Measurements from ENCODE around the gene TTC39C. TPM values are rescaled to one million over a fixed set of nuclear protein-coding genes. Genes with fewer than 3 reads are reported as not detected.
A peak's percentile ranks its signal among the peaks of the same experiment; 100 is the strongest.

Gene TTC39C
- total and polyA plus RNA-seq, 2 of the 8 experiments (the other 6 are each of a cell fraction or from before 2014, with no cell fraction given), result 8.1 to 79.1 TPM

DNA sequence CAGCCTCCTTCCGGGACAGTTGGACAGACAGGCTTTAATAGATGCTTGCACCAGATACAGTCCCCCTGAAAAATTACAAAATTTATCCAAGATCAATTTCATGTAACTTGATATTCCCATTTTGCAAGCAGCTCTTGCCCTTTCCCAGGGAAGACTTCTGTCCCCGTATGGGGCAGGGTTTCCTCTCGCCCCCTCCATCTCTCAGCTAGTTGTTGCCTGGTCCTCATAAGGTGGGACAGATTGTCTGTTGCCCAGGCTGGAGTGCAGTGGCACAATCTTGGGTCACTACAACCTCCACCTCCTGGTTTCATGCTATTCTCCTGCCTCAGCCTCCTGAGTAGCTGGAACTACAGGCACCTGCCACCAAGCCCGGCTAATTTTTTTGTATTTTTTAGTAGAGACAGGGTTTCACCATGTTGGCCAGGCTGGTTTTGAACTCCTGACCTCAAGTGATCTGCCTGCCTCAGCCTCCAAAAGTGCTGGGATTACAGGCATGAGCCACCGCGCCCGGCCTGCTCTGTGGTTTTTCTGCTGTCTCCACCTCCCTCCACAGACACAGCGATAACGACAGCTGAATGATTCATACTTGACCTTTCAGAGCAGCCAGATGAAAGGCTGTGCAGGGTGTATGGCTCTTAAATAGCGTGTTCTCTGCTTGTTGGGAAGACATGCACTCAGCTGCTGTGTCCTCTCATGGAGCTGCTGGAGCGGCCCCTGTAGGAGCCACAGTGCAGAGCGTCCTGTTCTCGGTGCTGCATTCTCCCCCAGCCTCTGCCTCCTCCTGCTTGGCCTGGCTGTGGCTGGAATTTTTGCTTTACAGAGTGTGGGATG is 61.4 kb downstream of the TTC39C start:
- CTCF ChIA-PET (ENCODE audit: partially characterized antibody), result interaction anchor here (0.5 to 1.7 kb wide), 6 partner anchors 35 to 1257 kb away, joined by 3 to 6 read pairs (median 4); no protein-coding TSS in a partner anchor
- Histone ChIP-seq H3K27ac (ENCODE audit: low read depth, low read length) (no peak overlapping the region), H2BK15ac (ENCODE audit: low read length) (no peak overlapping the region), H3K23me2 (ENCODE audit: low read depth, low read length) (no peaks in the 10 kb centered on the region), H3K36me3 (ENCODE audit: control insufficient read depth in 2 of 4, insufficient read depth in 4 of 4, low read length in 3 of 4) (peaks cover 0 to 12% (median under 1%) of the 10 kb centered on the region in 4 experiments; a peak in 3 of 8 replicates), H3K18ac (ENCODE audit: extremely low read depth, low read length) (no peak overlapping the region), H2BK20ac (ENCODE audit: low read length) (no peak overlapping the region), H3K56ac (replicated peaks; ENCODE audit: insufficient read length, low read depth, low read length) (no peak overlapping the region), H2BK5ac (ENCODE audit: low read depth, low read length) (no peak overlapping the region), H2AK5ac (ENCODE audit: low read depth, low read length) (no peak overlapping the region), H3K4me1 (replicated peaks in 1 of 4; ENCODE audit: control insufficient read depth in 3 of 4, insufficient read depth in 4 of 4, low read length in 3 of 4) (peaks cover 0 to 5% (median under 1%) of the 10 kb centered on the region in 4 experiments; a peak in 3 of 7 replicates), H3K4ac (replicated peaks; ENCODE audit: insufficient read length, low read depth, low read length) (no peak overlapping the region), H3K23ac (ENCODE audit: insufficient read length) (no peak overlapping the region), H3K79me1 (ENCODE audit: low read depth, low read length) (no peaks in the 10 kb centered on the region; the same call in 1 of the 2 replicates), H4K8ac (ENCODE audit: extremely low read depth, insufficient read depth, low read length) (no peak overlapping the region; the same call in 1 of the 2 replicates), H2BK12ac (ENCODE audit: low read depth, low read length) (no peak overlapping the region), H2BK120ac (replicated peaks; ENCODE audit: low read depth, low read length) (no peak overlapping the region), H2AFZ (ENCODE audit: low read length) (no peak overlapping the region), H4K20me1 (replicated peaks in 1 of 2; ENCODE audit: control insufficient read depth in 1 of 2, insufficient read depth in 2 of 2, low read length in 2 of 2) (no peaks in the 10 kb centered on the region), H3K79me2 (ENCODE audit: control insufficient read depth in 1 of 2, insufficient read depth in 2 of 2, low read length in 2 of 2) (no peaks in the 10 kb centered on the region), H3K14ac (ENCODE audit: insufficient read length) (no peak overlapping the region), H3K9ac (replicated peaks in 1 of 4; ENCODE audit: extremely low read depth in 1 of 4, low read depth in 3 of 4, low read length in 3 of 4) (no peak overlapping the region), H3K9me3 (ENCODE audit: insufficient read depth in 2 of 2, low read depth in 1 of 2, low read length in 1 of 2) (no peaks in the 10 kb centered on the region), H3K4me3 (ENCODE audit: extremely low read depth in 1 of 4, insufficient read depth in 2 of 4, low read depth in 3 of 4, low read length in 4 of 4) (no peak overlapping the region), H3K4me2 (ENCODE audit: insufficient read depth in 1 of 2, low read depth in 2 of 2, low read length in 2 of 2) (no peak overlapping the region), H3K27me3 (replicated peaks in 1 of 4; ENCODE audit: control insufficient read depth in 3 of 4, extremely low read depth in 1 of 4, insufficient read depth in 3 of 4, low read length in 3 of 4) (no peaks in the 10 kb centered on the region), H4K91ac (replicated peaks; ENCODE audit: insufficient read length, low read length) (no peak overlapping the region), H4K5ac (ENCODE audit: insufficient read length, low read depth, low read length) (no peak overlapping the region)
- TF ChIP-seq, protein P1, sequence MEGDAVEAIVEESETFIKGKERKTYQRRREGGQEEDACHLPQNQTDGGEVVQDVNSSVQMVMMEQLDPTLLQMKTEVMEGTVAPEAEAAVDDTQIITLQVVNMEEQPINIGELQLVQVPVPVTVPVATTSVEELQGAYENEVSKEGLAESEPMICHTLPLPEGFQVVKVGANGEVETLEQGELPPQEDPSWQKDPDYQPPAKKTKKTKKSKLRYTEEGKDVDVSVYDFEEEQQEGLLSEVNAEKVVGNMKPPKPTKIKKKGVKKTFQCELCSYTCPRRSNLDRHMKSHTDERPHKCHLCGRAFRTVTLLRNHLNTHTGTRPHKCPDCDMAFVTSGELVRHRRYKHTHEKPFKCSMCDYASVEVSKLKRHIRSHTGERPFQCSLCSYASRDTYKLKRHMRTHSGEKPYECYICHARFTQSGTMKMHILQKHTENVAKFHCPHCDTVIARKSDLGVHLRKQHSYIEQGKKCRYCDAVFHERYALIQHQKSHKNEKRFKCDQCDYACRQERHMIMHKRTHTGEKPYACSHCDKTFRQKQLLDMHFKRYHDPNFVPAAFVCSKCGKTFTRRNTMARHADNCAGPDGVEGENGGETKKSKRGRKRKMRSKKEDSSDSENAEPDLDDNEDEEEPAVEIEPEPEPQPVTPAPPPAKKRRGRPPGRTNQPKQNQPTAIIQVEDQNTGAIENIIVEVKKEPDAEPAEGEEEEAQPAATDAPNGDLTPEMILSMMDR (IDR thresholded peaks at IDR 0.05; ENCODE audit: control extremely low read depth in 1 of 3, insufficient read depth in 1 of 3, low read depth in 1 of 3, low read length in 3 of 3), result peak; percentile 40 to 66 (median 62)
- no peak for TF ChIP-seq BACH1 (IDR thresholded peaks at IDR 0.05; ENCODE audit: low read length)
- TF ChIP-seq TEAD4 (IDR thresholded peaks at IDR 0.05; ENCODE audit: low read depth, low read length), result peak; percentile 62; the same call in 1 of the 2 replicates
- TF ChIP-seq RBBP5 (IDR thresholded peaks at IDR 0.05; ENCODE audit: borderline replicate concordance, low read depth, low read length), result no peak
- no peak for TF ChIP-seq ZNF274 (IDR thresholded peaks at IDR 0.05; ENCODE audit: borderline replicate concordance, extremely low read depth, low read length)
- peak; percentile 51 to 57 for TF ChIP-seq RAD21 (IDR thresholded peaks at IDR 0.05 in 1 of 2, conservative IDR thresholded peaks at IDR 0.05 in 1 of 2; ENCODE audit: low read depth in 2 of 2, low read length in 2 of 2)
- FAIRE-seq (no peak), DNase-seq (ENCODE audit: low read depth in 1 of 2, low spot score in 2 of 2) (peak; percentile 49 to 59)
- POLR2A ChIA-PET (ENCODE audit: partially characterized antibody), result interaction anchor here (0.8 to 1.5 kb wide), 2 partner anchors 36 to 63 kb away, joined by 3 to 5 read pairs; partner anchors contain the start of gene CABYR
- WGBS, 2 experiments (ENCODE audit: extremely low coverage in 1 of 2, insufficient coverage in 1 of 2, insufficient read length in 1 of 2, insufficient replicate concordance in 2 of 2, low coverage in 1 of 2, low lambda C conversion rate in 2 of 2, missing lambda C conversion rate in 1 of 2), result 87% methylated on average over 13 of the region's 13 CpGs; no CpG with 5 or more reads in 1 of the 2 experiments

Measured in H1 (cell line).